K562 (cell line): ENCODE results near the gene PSMA1. TPM values are rescaled to one million over a fixed set of nuclear protein-coding genes. Genes with fewer than 3 reads are reported as not detected.

Source experiments
- ELF1 ChIP-seq: fragments of 200-800 bp; sonication (Bioruptor generic); IDR thresholded peaks from 2 replicates; pipeline ENCODE4 v1.6.1; 2016; ENCODE audit warnings: missing genetic modification characterization, missing compliant biosample characterization
- EP400 ChIP-seq: fragments of 450-650 bp; IDR thresholded peaks from 2 replicates; pipeline ENCODE4 v1.6.1; 2017; ENCODE audit warnings: antibody characterized with exemption, mild to moderate bottlenecking, moderate library complexity
- ETV1 ChIP-seq: fragments of 450-650 bp; conservative IDR thresholded peaks from 2 replicates; pipeline ENCODE4 v1.6.1; 2016; ENCODE audit warnings: missing genetic modification characterization, control low read depth, low read depth, missing compliant biosample characterization
- FOXM1 ChIP-seq, 2 experiments: fragments of 450-650 bp in 1 of 2; sonication (generic) in 1 of 2; formaldehyde crosslinking in 1 of 2; IDR thresholded peaks; 2 replicates each; pipeline versions ENCODE4 v1.6.1 to v1.9.0; 2017 to 2022; ENCODE audit warnings: low read depth in 2 of 2, mild to moderate bottlenecking in 2 of 2, missing genetic modification reagents in 1 of 2, moderate library complexity in 1 of 2
- HCFC1 ChIP-seq: IDR thresholded peaks from 2 replicates; pipeline ENCODE4 v1.6.1; 2012; ENCODE audit warnings: low read depth, low read length, improper control_type of control experiment
- KDM5B ChIP-seq: fragments of 200-600 bp; sonication (generic); IDR thresholded peaks from 2 replicates; pipeline ENCODE4 v1.6.1; 2012; ENCODE audit warnings: low read depth, mild to moderate bottlenecking, moderate library complexity, low read length, control low read depth, inconsistent platforms; ENCODE audit not compliant: insufficient replicate concordance
- MAFK ChIP-seq: IDR thresholded peaks from 2 replicates; pipeline ENCODE4 v1.6.1; 2011; ENCODE audit warnings: low read length, improper control_type of control experiment
- RBFOX2 ChIP-seq: fragments of 200-400 bp; formaldehyde crosslinking; IDR thresholded peaks from 2 replicates; pipeline ENCODE4 v1.6.1; 2017; ENCODE audit warnings: low read depth, mild to moderate bottlenecking, low read length, moderate library complexity
- SMAD2 ChIP-seq: fragments of 150-350 bp; IDR thresholded peaks from 2 replicates; pipeline ENCODE4 v1.6.1; 2014; ENCODE audit warnings: low read depth, mild to moderate bottlenecking, low read length
- TOE1 ChIP-seq, 2 experiments: fragments of 450-650 bp in 1 of 2; sonication (generic) in 1 of 2; formaldehyde crosslinking in 1 of 2; IDR thresholded peaks; 2 replicates each; pipeline versions ENCODE4 v1.7.1 to v1.8.0; 2016 to 2022; ENCODE audit warnings: borderline replicate concordance in 2 of 2, mild to moderate bottlenecking in 2 of 2, antibody characterized with exemption in 1 of 2, inconsistent platforms in 1 of 2, low read depth in 1 of 2, missing genetic modification reagents in 1 of 2, moderate library complexity in 1 of 2
- ZBTB17 ChIP-seq: fragments of 450-650 bp; formaldehyde crosslinking; IDR thresholded peaks from 2 replicates; pipeline ENCODE4 v1.4.0; 2020; ENCODE audit warnings: mild to moderate bottlenecking
- ZBTB7A ChIP-seq: IDR thresholded peaks from 2 replicates; pipeline ENCODE4 v1.6.1; 2011; ENCODE audit warnings: low read depth, mild to moderate bottlenecking, low read length, moderate library complexity, borderline replicate concordance; ENCODE audit not compliant: control insufficient read depth
- ZKSCAN1 ChIP-seq: fragments of 150-350 bp; IDR thresholded peaks from 2 replicates; pipeline ENCODE4 v1.6.1; 2016; ENCODE audit warnings: low read depth, low read length
- ZKSCAN8 ChIP-seq: fragments of 200-800 bp; sonication (Bioruptor generic); IDR thresholded peaks from 2 replicates; pipeline ENCODE4 v1.6.1; 2016; ENCODE audit warnings: missing genetic modification characterization, missing compliant biosample characterization
- polyA plus RNA-seq, 8 experiments: library from polyadenylated mRNA; depleted of rRNA in 4 of 8; stranded (reverse) in 5 of 8; unstranded in 3 of 8; fragments of >200 nt; fragmentation: Nextera tagmentation in 2 of 8; fragmentation: Illumina TruSeq in 1 of 8; extraction: Ambion mirVana in 2 of 8; extraction: Trizol in 1 of 8; gene quantifications; 2 replicates each; pipeline versions ENCODE4 v1.2.1 to v1.2.3, GENCODE V29; 2011 to 2014; ENCODE audit warnings: inconsistent platforms in 1 of 8, missing spikeins in 1 of 8
- total RNA-seq, 7 experiments: library from RNA; depleted of rRNA in 6 of 7; stranded (reverse); fragments of >200 nt in 6 of 7; fragmentation: Illumina TruSeq in 2 of 7; extraction: Trizol in 2 of 7; gene quantifications; 2 replicates each; pipeline versions ENCODE4 v1.2.1 to v1.2.3, GENCODE V29; 2011 to 2021; ENCODE audit warnings: low replicate concordance in 1 of 7
- TF ChIP-seq, protein P1 (sequence below): sonication (generic); formaldehyde crosslinking; IDR thresholded peaks from 2 replicates; pipeline ENCODE4 v1.8.0; 2022; ENCODE audit warnings: mild to moderate bottlenecking, missing genetic modification reagents, borderline replicate concordance
- TF ChIP-seq, protein P2 (sequence below), 2 experiments: fragments of 200-800 bp in 1 of 2; sonication (Bioruptor generic) in 1 of 2; sonication (generic) in 1 of 2; formaldehyde crosslinking in 1 of 2; IDR thresholded peaks in 1 of 2; conservative IDR thresholded peaks in 1 of 2; 2 replicates each; pipeline versions ENCODE4 v1.5.0 to v1.6.1; 2016 to 2020; ENCODE audit warnings: missing compliant biosample characterization in 1 of 2, missing genetic modification characterization in 1 of 2, missing genetic modification reagents in 1 of 2
- TF ChIP-seq, protein P3 (sequence below): sonication (generic); formaldehyde crosslinking; IDR thresholded peaks from 2 replicates; pipeline ENCODE4 v1.8.0; 2023; ENCODE audit warnings: mild to moderate bottlenecking, missing genetic modification reagents

Gene PSMA1
- total and polyA plus RNA-seq, 9 of the 15 experiments (the other 6 are each of a cell fraction or from before 2014, with no cell fraction given), result 283 to 1,007 (median 424) TPM

DNA sequence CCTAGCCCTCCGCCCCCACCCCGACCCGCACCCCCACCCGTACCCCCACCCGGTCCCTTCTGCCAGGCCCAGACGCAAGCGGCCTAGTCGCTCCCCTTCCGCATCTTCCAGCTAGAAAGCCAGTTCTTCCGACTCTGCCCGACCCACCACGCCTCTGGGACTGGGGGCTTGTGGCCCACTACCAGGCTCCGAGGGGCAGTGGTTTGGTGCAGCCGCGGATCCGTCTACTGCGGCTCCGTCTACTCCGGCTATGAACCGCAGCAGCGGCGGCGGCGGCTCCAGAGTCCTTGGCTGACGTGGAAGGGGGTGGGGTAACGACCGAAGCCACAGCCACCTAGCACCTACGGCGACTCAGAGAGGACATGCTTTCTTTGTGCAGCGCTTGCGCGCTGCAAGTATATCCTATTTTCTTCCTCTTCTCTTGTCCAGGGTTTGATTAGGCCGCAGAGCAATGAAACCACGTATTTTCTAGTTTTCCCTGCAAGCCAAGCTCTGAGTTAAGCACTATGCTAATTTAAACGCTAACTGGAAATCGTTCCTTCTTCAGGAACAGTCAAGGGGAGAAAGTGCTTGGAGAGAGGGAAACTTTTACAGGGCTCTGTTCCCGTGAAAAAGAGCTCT, 20.5 kb downstream of the PSMA1 start, which contains the start of gene COPB1 (continued):
- TF ChIP-seq FOXM1 (IDR thresholded peaks at IDR 0.05; ENCODE audit: low read depth) (no peak; the same call in 1 of the 2 replicates), FOXM1 (CRISPR knock-in tag; IDR thresholded peaks at IDR 0.05; ENCODE audit: low read depth) (no peak), ZKSCAN8 (CRISPR knock-in tag) (no peak), ELF1 (tag) (0 out of 2 replicates have a peak, but pooled peaks have one; percentile 39), ZBTB7A (peak; percentile 87), ZKSCAN1 (0 out of 2 replicates have a peak, but pooled peaks have one; percentile 31), TOE1 (IDR thresholded peaks at IDR 0.05; ENCODE audit: borderline replicate concordance) (peak; percentile 63; the same call in 1 of the 2 replicates), TOE1 (CRISPR knock-in tag; IDR thresholded peaks at IDR 0.05; ENCODE audit: borderline replicate concordance, low read depth) (no peak), MAFK (0 out of 2 replicates have a peak, but pooled peaks have one; percentile 1), ZBTB17 (0 out of 2 replicates have a peak, but pooled peaks have one; percentile 29), KDM5B (peak; percentile 89), EP400 (peak; percentile 96), HCFC1 (peak; percentile 36; the same call in 1 of the 2 replicates), SMAD2 (no peak), ETV1 (tag) (peak; percentile 93), RBFOX2 (peak; percentile 95)
- TF ChIP-seq, protein P1, sequence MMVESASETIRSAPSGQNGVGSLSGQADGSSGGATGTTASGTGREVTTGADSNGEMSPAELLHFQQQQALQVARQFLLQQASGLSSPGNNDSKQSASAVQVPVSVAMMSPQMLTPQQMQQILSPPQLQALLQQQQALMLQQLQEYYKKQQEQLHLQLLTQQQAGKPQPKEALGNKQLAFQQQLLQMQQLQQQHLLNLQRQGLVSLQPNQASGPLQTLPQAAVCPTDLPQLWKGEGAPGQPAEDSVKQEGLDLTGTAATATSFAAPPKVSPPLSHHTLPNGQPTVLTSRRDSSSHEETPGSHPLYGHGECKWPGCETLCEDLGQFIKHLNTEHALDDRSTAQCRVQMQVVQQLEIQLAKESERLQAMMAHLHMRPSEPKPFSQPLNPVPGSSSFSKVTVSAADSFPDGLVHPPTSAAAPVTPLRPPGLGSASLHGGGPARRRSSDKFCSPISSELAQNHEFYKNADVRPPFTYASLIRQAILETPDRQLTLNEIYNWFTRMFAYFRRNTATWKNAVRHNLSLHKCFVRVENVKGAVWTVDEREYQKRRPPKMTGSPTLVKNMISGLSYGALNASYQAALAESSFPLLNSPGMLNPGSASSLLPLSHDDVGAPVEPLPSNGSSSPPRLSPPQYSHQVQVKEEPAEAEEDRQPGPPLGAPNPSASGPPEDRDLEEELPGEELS (CRISPR knock-in tag), result peak; percentile 45; the same call in 1 of the 2 replicates
- TF ChIP-seq, protein P2, sequence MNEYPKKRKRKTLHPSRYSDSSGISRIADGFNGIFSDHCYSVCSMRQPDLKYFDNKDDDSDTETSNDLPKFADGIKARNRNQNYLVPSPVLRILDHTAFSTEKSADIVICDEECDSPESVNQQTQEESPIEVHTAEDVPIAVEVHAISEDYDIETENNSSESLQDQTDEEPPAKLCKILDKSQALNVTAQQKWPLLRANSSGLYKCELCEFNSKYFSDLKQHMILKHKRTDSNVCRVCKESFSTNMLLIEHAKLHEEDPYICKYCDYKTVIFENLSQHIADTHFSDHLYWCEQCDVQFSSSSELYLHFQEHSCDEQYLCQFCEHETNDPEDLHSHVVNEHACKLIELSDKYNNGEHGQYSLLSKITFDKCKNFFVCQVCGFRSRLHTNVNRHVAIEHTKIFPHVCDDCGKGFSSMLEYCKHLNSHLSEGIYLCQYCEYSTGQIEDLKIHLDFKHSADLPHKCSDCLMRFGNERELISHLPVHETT (CRISPR knock-in tag; conservative IDR thresholded peaks at IDR 0.05 in 1 of 2, IDR thresholded peaks at IDR 0.05 in 1 of 2), result peak in 1 of 2 experiments; percentile 31; a peak in 1 of 4 replicates
- TF ChIP-seq, protein P3, sequence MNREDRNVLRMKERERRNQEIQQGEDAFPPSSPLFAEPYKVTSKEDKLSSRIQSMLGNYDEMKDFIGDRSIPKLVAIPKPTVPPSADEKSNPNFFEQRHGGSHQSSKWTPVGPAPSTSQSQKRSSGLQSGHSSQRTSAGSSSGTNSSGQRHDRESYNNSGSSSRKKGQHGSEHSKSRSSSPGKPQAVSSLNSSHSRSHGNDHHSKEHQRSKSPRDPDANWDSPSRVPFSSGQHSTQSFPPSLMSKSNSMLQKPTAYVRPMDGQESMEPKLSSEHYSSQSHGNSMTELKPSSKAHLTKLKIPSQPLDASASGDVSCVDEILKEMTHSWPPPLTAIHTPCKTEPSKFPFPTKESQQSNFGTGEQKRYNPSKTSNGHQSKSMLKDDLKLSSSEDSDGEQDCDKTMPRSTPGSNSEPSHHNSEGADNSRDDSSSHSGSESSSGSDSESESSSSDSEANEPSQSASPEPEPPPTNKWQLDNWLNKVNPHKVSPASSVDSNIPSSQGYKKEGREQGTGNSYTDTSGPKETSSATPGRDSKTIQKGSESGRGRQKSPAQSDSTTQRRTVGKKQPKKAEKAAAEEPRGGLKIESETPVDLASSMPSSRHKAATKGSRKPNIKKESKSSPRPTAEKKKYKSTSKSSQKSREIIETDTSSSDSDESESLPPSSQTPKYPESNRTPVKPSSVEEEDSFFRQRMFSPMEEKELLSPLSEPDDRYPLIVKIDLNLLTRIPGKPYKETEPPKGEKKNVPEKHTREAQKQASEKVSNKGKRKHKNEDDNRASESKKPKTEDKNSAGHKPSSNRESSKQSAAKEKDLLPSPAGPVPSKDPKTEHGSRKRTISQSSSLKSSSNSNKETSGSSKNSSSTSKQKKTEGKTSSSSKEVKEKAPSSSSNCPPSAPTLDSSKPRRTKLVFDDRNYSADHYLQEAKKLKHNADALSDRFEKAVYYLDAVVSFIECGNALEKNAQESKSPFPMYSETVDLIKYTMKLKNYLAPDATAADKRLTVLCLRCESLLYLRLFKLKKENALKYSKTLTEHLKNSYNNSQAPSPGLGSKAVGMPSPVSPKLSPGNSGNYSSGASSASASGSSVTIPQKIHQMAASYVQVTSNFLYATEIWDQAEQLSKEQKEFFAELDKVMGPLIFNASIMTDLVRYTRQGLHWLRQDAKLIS (CRISPR knock-in tag), result peak; percentile 56; the same call in 1 of the 2 replicates
